GM21447 (cell line): ENCODE measurements around the gene FAM24B.
"Not testable (repeated sequence)": the region's sequence is repeated elsewhere in the genome, so short reads cannot be mapped to it uniquely, and the experiment has no call there.

Experiments used
- ATAC-seq: cut with Tn5 transposase; IDR thresholded peaks from one replicate; pipeline ENCODE4 v1.9.1; 2021; ENCODE audit not compliant: unreplicated experiment

FAM24B gene

DNA sequence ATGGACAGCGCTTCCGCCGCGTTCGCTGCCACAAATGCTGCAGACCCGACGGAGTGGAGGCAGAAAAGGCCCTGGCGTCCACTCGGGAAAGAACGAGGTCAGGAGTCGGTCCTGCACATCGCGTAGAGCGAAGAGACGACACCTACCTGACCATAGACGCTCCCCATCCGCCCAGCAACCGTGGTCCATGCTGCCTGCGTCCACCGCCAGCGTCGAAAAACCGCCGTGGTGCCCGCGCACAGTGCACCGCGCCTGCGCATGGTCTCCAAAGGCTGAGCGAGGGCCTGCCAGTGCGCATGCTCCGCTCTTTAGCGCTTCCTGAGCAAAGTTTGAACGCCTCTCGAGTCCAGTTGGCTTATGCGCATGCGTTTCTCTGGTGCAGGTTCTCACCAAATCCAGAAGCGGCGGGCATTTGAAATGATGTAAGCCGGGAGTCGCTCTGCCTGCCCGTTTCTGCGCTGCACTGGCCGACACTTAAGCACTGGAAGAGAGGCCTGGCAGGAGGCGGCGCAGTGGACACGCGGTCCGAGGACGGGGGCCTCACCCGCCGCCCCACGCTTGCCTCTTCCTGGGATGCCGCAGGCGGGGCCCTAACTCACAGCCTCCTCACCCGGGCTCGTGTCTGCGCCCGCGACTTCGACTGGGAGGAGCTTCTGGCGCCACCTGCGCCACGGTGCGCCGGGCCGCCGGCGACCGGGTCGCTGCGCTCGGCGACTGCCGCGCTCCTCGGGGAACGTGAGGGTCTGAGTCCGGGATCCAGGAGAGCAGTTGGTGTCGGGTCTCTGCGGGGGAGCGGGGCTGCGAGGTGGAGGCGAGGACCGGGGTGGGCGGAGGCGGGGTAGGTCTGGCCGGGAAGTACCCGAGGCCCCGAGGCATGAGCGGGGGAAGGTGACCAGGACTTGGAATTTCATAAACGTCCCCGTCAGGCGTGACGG, at the start of gene FAM24B:
Gene FAM24B, minus strand, starts transcription at position 243 of the 935 bp plus-strand sequence. CDS start 29,066 bp downstream, outside the sequence.
- peak; percentile 77 for ATAC-seq

GRCh38 chr10:122915700-122916099, 36.3 kb upstream of the FAM24B start:
- no peak for ATAC-seq

DNA sequence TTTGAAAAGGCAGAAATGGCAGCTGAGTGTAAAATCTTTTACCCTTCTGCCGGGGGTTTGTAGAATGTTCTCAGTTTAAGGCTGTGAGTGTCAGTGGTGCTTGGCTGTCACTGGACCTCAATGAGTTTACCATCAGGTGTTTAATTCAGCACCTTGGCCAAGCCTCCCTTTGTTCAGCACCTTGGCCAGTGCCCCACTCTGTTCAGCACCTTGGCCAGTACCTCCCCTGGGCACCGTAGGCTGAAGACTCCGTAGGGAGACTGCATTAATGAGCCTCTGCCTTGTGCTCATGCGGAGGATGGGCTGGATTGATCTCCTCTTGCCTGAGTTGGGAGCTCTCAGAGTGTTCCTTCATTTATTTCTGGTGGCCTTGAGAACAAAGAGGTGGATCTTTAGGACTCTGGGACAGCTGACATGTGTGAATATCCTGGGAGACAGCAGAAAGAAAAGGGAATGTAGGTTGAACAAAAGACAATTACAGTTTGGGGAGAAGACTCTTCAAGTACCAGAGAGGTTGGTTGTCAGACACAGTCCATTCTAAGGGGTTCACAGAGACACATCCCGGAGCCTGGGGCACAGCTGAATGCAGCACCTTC, 32.6 kb upstream of the FAM24B start:
- ATAC-seq: no peak

DNA sequence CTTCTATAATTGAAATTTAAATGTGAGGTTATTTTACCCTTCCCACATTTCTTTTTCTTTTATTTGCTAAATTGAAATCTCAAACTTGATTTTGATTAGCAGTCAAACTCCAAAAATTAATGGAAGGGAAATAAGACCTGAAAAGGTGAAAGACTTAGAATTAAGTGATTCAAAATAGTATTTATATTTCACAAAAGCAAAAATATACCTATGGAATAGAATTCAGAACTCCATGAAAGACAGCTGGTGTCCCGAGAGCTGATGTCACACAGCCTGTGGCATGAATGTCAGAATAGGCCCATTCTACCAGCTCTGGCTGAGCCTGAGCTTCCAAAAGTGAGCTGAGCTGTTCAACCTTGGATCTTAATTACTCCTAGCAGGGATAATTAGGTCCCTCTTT, 30.9 kb upstream of the FAM24B start, which contains the start of gene FAM24A:
Gene FAM24A, plus strand, starts transcription at position 301 of the 400 bp plus-strand sequence. CDS start 1,025 bp downstream, outside the sequence.
- no peak for ATAC-seq

GRCh38 chr10:122903861-122904260, 24.5 kb upstream of the FAM24B start:
- ATAC-seq: not testable (repeated sequence)

GRCh38 chr10:122894261-122894944, 15.0 kb upstream of the FAM24B start:
- ATAC-seq: no peak

GRCh38 chr10:122884166-122884565, 4.8 kb upstream of the FAM24B start:
- no peak for ATAC-seq

- no peak for ATAC-seq
Measured at GRCh38 chr10:122882766-122883165, 3.4 kb upstream of the FAM24B start.

DNA sequence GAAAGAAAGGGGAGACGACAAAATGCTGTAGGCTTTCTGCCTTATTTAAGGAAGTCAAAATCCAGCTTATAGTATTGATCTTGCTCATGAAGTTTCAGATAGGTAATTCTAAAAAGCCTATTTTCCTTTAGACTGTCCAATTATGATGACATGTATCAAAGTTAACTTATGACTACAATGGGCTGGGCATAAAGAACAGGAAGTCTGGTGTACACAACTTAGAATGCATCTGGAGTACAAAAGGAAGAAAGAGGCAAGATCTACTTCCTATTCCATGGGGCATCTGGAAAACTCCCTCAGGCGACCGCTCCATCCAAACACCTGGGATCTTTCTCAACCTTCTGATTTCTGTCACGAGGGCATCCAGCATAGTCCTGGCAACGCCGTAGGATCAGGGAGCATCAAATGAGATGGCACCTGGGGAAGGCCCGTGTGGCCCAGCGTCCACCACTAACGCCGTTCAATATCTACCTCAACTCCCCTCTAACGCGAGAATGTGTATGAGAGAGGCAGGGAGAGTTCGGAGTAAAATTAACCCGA, 512 bp downstream of the FAM24B start:
- no peak for ATAC-seq

DNA sequence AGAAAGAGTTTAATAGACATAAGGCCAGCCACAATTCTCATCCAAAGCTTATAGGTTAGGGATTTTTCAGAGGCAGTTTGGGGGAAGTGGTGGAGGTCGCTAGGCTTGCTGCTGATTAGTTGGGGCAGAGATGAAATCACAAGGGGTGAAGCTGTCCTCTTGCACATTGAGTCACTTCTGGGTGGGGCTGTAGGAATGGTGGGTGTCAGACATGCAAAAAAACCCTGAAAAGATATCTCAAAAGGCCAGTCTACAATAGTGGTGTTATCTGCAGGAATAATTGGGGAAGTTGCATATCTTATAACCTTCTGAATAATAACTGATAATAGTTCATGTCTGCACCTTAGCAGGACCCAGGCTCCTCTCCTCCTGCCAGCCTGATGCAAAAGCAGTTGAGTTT, 2.1 kb downstream of the FAM24B start:
- no peak for ATAC-seq

GRCh38 chr10:122876467-122876855, 2.9 kb downstream of the FAM24B start:
- no peak for ATAC-seq

DNA sequence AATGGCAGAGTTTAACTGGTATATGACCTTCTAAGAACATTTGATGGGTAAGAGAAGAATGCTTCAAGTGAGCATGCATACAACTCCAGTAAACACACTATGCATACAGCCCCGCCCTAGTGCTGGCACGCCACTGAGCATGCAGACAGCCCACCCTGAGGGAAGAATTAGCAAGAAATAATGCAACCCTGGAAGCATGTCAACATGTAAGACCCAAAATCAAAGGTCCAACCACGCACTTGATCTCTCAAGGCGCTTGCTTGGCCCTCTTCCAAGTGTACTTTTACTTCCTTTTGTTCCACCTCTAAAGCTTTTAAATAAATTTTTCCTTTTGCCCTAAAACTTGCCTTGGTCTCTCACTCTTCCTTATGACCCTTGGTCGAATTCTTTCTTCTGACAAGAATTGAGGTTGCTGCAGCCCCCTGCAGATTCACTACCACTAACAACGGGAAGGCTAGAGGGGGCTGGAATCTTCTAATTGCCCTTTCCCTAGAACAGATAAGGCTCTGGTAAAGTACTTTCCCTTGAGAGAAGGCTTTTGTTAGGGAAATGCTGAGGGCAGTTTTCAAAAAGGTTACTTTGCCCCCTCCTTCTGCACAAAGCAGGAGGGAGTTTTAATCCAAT, 3.4 kb downstream of the FAM24B start:
- no peak for ATAC-seq

DNA sequence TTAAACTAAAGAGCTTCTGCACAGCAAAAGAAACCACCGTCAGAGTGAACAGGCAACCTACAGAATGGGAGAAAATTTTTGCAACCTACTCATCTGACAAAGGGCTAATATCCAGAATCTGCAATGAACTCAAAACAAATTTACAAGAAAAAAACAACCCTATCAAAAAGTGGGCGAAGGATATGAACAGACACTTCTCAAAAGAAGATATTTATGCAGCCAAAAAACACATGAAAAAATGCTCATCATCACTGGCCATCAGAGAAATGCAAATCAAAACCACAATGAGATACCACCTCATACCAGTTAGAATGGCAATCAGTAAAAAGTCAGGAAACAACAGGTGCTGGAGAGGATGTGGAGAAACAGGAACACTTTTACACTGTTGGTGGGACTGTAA, 7.4 kb downstream of the FAM24B start:
- not testable (repeated sequence) for ATAC-seq

DNA sequence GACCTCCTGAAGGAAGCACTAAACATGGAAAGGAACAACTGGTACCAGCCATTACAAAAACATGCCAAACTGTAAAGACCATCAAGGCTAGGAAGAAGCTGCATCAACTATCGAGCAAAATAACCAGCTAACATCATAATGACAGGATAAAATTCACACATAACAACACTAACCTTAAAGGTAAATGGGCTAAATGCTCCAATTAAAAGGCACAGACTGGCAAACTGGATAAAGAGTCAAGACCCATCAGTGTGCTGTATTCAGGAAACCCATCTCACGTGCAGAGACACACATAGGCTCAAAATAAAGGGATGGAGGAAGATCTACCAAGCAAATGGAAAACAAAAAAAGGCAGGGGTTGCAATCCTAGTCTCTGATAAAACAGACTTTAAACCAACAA, 10.6 kb downstream of the FAM24B start:
- ATAC-seq: not testable (repeated sequence)

DNA sequence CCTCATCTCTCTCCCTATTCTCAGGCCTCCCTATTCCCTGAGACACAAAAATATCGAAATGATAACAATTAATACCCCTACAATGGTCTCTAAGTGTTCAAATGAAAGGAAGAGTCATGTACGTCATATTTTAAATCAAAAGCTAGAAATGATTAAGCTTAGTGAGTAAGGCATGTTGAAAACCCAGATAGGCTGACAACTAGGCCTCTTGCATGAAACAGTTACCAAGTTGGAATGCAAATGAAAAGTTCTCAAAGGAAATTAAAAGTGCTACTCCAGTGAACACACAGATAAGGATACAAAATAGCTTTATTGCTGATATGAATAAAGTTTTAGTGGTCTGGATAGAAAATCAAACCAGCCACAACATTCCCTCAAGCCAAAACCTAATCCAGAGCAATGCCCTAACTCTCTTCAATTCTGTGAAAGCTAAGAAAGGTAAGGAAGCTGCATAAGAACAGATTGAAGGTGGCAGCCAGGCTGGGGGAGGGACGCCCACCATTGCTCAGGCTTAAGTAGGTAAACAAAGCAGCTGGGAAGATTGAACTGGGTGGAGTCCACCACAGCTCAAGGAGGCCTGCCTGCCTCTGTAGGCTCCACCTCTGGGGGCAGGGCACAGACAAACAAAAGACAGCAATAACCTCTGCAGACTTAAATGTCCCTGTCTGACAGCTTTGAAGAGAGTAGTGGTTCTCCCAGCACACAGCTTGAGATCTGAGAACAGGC, 12.5 kb downstream of the FAM24B start:
- not testable (repeated sequence) for ATAC-seq

DNA sequence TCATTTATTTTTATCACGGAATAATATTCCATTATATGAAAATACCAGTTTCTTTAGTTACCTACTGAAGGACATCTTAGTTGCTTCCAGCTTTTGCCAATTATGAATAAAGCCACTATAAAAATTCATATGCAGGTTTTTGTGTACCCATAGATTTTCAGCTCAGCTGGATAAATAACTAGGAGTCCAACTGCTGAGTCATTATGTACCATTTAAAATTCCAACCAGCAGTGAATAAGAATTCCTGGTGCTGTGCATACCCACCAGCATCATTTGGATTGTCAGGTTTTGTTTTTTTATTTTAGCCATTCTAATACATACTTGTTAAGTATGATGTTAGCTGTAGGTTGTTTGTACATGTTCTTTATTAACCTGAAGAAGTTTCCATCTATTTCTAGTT, 14.5 kb downstream of the FAM24B start:
- no peak for ATAC-seq

GRCh38 chr10:122864194-122864592, 15.2 kb downstream of the FAM24B start:
- ATAC-seq: no peak

- no peak for ATAC-seq
Measured at GRCh38 chr10:122863216-122864193, 15.9 kb downstream of the FAM24B start.

GRCh38 chr10:122861711-122862161, 17.6 kb downstream of the FAM24B start:
- no peak for ATAC-seq
